Mucosa of descending colon (tissue), 3 donors: ENCODE results near the gene PITPNC1. TPM values are rescaled to one million over a fixed set of nuclear protein-coding genes. Genes with fewer than 3 reads are reported as not detected.

Source experiments
- ATAC-seq: fragments of 200-7000 bp; cut with Tn5 transposase; one replicate; pipeline ENCODE4 v1.9.1; 2020; ENCODE audit warnings: mild to moderate bottlenecking, moderate library complexity
- DNase-seq, 3 donors: peaks; one replicate each; pipeline ENCODE4 v3.0.0-alpha.2; 2020
- H3K36me3 ChIP-seq: fragments of 200-600 bp; one replicate; pipeline ENCODE4 v1.8.0; 2021; ENCODE audit warnings: low read depth, mild to moderate bottlenecking
- H3K4me1 ChIP-seq: fragments of 200-600 bp; one replicate; pipeline ENCODE4 v1.8.0; 2021; ENCODE audit warnings: low read depth, mild to moderate bottlenecking
- H3K4me3 ChIP-seq: fragments of 200-600 bp; one replicate; pipeline ENCODE4 v1.8.0; 2021; ENCODE audit warnings: mild to moderate bottlenecking
- H3K9me3 ChIP-seq: fragments of 200-600 bp; one replicate; pipeline ENCODE4 v1.8.0; 2021; ENCODE audit warnings: mild to moderate bottlenecking
- intact Hi-C, 2 donors: fragments of 100-400 bp; cut with DNase I in 1 of 2; cut with micrococcal nuclease in 1 of 2; formaldehyde crosslinking; loops; one replicate each; pipeline versions ENCODE4 v1.11.0 to v1.11.1; 2022; cut with DNase I, micrococcal nuclease
- total RNA-seq, 3 donors: library from RNA; stranded (reverse); fragmentation: NEBNext Ultra II Directional in 2 of 3; extraction: Animal tissue kit (Norgen Biotek cat#: 25700) in 2 of 3; gene quantifications; one replicate each; pipeline versions ENCODE4 v1.2.1 to v1.2.4, GENCODE V29; 2021 to 2023
- TF ChIP-seq, protein P1 (sequence below): fragments of 200-600 bp; IDR thresholded peaks from one replicate; pipeline ENCODE4 v1.8.0; 2022; ENCODE audit warnings: antibody characterized with exemption, mild to moderate bottlenecking
- donor health status: DM: no; HTN: no; CAD: no; lungs with moderate emphysema.
- donor health status: DM: no; HTN: no; CAD: no.
- donor health status: DM: no; HTN: yes; CAD: no.

PITPNC1 gene
- total RNA-seq, 3 donors from 2014 or later, result 10.7 to 11.4 (median 10.9) TPM

GRCh38 chr17:67659028-67659427 is 281.9 kb downstream of the PITPNC1 start:
- ATAC-seq (no peak), DNase-seq (no peak)
- Histone ChIP-seq H3K36me3 (no peaks in the 10 kb centered on the region), H3K9me3 (peaks cover 10% of the 10 kb centered on the region), H3K4me1 (no peaks in the 10 kb centered on the region), H3K4me3 (no peak overlapping the region)
- TF ChIP-seq, protein P1, sequence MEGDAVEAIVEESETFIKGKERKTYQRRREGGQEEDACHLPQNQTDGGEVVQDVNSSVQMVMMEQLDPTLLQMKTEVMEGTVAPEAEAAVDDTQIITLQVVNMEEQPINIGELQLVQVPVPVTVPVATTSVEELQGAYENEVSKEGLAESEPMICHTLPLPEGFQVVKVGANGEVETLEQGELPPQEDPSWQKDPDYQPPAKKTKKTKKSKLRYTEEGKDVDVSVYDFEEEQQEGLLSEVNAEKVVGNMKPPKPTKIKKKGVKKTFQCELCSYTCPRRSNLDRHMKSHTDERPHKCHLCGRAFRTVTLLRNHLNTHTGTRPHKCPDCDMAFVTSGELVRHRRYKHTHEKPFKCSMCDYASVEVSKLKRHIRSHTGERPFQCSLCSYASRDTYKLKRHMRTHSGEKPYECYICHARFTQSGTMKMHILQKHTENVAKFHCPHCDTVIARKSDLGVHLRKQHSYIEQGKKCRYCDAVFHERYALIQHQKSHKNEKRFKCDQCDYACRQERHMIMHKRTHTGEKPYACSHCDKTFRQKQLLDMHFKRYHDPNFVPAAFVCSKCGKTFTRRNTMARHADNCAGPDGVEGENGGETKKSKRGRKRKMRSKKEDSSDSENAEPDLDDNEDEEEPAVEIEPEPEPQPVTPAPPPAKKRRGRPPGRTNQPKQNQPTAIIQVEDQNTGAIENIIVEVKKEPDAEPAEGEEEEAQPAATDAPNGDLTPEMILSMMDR, result no peak
- intact Hi-C loops, result no loop called here

- TF ChIP-seq, protein P1, result no peak
Observed at GRCh38 chr17:67662712-67663111, 285.6 kb downstream of the PITPNC1 start.

DNA sequence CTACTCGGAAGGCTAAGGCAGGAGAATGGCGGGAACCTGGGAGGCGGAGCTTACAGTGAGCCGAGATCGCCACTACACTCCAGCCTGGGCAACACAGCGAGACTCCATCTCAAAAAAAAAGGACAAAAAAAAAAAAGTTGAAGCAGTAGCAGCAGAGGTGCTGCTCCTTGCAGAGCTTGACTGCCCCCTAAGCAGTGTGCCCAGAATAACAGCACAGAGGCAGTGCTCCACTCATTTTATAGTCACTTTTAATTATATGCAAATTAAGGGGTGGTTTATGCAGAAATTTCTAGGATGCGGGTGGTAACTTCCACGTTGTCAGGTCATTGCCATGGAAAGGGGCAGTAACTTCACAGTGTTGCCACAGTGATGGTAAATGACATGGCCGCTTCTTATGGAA is 286.4 kb downstream of the PITPNC1 start:
- TF ChIP-seq, protein P1, result no peak
- peaks cover 5% of the 10 kb centered on the region for H3K9me3 ChIP-seq
- intact Hi-C loops, result no loop called here
- no peak for ATAC-seq
- no peak overlapping the region for H3K4me3 ChIP-seq
- H3K36me3 ChIP-seq, result no peaks in the 10 kb centered on the region
- no peak for DNase-seq
- H3K4me1 ChIP-seq, result no peaks in the 10 kb centered on the region

More at GRCh38 chr17:67662712-67663111, 285.6 kb downstream of the PITPNC1 start:
- no peaks in the 10 kb centered on the region for H3K36me3 ChIP-seq
- ATAC-seq (no peak), DNase-seq (no peak)
- no peak overlapping the region for H3K4me3 ChIP-seq
- no peaks in the 10 kb centered on the region for H3K4me1 ChIP-seq
- H3K9me3 ChIP-seq, result peaks cover 10% of the 10 kb centered on the region
- intact Hi-C loops, result no loop called here

DNA sequence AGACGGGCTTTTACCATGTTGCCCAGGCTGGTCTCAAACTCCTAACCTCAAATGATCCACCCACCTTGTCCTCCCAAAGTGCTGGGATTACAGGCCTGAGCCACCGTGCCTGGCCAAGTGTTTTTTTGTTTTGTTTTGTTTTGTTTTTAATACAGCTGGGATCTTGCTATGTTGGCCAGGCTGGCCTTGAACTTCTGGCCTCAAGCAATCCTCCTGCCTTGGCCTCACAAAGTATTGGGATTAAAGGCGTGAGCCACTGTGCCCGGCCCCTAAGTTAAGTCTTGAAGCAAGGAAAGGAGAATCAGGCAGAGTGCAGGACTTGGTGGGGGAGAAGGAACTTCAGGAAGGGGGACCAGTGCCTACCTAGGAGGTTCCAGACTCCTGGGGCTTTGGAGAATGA is 288.9 kb downstream of the PITPNC1 start:
- intact Hi-C loops, result no loop called here
- DNase-seq (no peak), ATAC-seq (no peak)
- no peak overlapping the region for H3K4me3 ChIP-seq
- TF ChIP-seq, protein P1, result no peak
- no peaks in the 10 kb centered on the region for H3K9me3 ChIP-seq
- H3K4me1 ChIP-seq, result no peaks in the 10 kb centered on the region
- no peaks in the 10 kb centered on the region for H3K36me3 ChIP-seq

GRCh38 chr17:67666710-67667109 is 289.6 kb downstream of the PITPNC1 start:
- H3K4me3 ChIP-seq, result no peak overlapping the region
- no peaks in the 10 kb centered on the region for H3K9me3 ChIP-seq
- TF ChIP-seq, protein P1, result no peak
- intact Hi-C loops, result no loop called here
- DNase-seq (no peak), ATAC-seq (no peak)
- no peaks in the 10 kb centered on the region for H3K4me1 ChIP-seq
- no peaks in the 10 kb centered on the region for H3K36me3 ChIP-seq

DNA sequence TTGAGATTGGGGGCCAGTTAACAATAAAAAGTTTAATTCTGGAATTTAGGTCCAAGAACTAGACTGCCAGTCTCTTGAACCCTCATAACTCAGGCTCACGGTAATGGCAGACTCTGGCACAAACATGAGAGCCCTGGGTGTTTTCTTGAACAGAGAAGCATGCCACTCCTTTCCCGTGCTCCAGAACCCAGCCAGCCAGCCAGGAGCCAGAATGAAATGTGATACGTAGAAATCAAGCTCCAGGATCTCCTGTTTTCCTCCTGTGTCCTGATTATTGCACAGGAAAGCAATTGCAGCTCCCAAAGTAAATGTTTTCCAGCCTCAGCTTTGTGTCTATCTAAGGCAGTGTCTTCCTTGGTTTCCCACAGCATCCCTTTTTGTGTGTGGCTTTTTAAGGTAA is 294.4 kb downstream of the PITPNC1 start:
- TF ChIP-seq, protein P1, result no peak
- Histone ChIP-seq H3K9me3 (no peaks in the 10 kb centered on the region), H3K36me3 (no peaks in the 10 kb centered on the region), H3K4me3 (no peak overlapping the region), H3K4me1 (no peaks in the 10 kb centered on the region)
- intact Hi-C loops, result no loop called here
- ATAC-seq, result no peak
- DNase-seq, result no peak
